B cell (primary cell): ENCODE data around the gene RAB25. TPM values are rescaled to one million over a fixed set of nuclear protein-coding genes. Genes with fewer than 3 reads are reported as not detected.

Source experiments
- ATAC-seq: fragments of 200-7000 bp; cut with Tn5 transposase; one replicate; pipeline ENCODE4 v1.10.0; 2021; ENCODE audit warnings: low read depth, mild to moderate bottlenecking, moderate number of reproducible peaks, moderate library complexity
- CTCF ChIA-PET: fragments of 350-600 bp; sonication (Branson Sonifier 250); formaldehyde crosslinking; loops from one replicate; lab custom pipeline; 2021; ENCODE audit warnings: antibody characterized with exemption, inconsistent platforms; lab: Charles Lee
- POLR2A ChIA-PET: fragments of 350-600 bp; sonication (Branson Sonifier 250); formaldehyde crosslinking; loops from one replicate; lab custom pipeline; 2021; ENCODE audit warnings: antibody characterized with exemption; lab: Charles Lee
- DNase-seq: peaks from one replicate; pipeline ENCODE4 v3.0.0; 2013
- H2AFZ ChIP-seq: 2 replicates; pipeline ENCODE4 v1.6.1; 2012; ENCODE audit warnings: mild to moderate bottlenecking, low read depth, low read length; ENCODE audit not compliant: insufficient read depth, poor library complexity, severe bottlenecking
- H3K27ac ChIP-seq, 2 donors: 1 replicate in 1 of 2; 2 replicates in 1 of 2; pipeline ENCODE4 v1.5.1; 2012 to 2013; ENCODE audit warnings: low read length in 2 of 2, mild to moderate bottlenecking in 2 of 2, moderate library complexity in 1 of 2
- H3K27me3 ChIP-seq, 4 experiments: fragments of 200-600 bp in 1 of 4; sonication (generic) in 1 of 4; replicated peaks in 1 of 4; 1 replicate in 2 of 4; 2 replicates in 2 of 4; pipeline versions ENCODE4 v1.6.1 to v1.7.0; 2013 to 2016; ENCODE audit warnings: low read length in 3 of 4, mild to moderate bottlenecking in 2 of 4, mixed read lengths in 1 of 4, moderate library complexity in 1 of 4; ENCODE audit not compliant: insufficient read depth in 4 of 4, control insufficient read depth in 3 of 4; ENCODE audit errors: control extremely low read depth in 1 of 4
- H3K36me3 ChIP-seq, 2 experiments: replicated peaks in 1 of 2; 1 replicate in 1 of 2; 2 replicates in 1 of 2; pipeline versions ENCODE4 v1.6.1 to v1.7.1; 2013; ENCODE audit warnings: low read length in 1 of 2; ENCODE audit not compliant: insufficient read depth in 2 of 2, control insufficient read depth in 1 of 2; ENCODE audit errors: control extremely low read depth in 1 of 2, extremely low read depth in 1 of 2
- H3K4me1 ChIP-seq, 2 donors: fragments of 200-600 bp in 1 of 2; sonication (generic) in 1 of 2; 1 replicate in 1 of 2; 2 replicates in 1 of 2; pipeline versions ENCODE4 v1.5.1 to v1.6.1; 2013 to 2017; ENCODE audit warnings: low read length in 2 of 2; ENCODE audit not compliant: control insufficient read depth in 2 of 2, insufficient read depth in 2 of 2
- H3K4me2 ChIP-seq: replicated peaks from 2 replicates; pipeline ENCODE3; 2012; ENCODE audit warnings: mild to moderate bottlenecking, low read depth, low read length; ENCODE audit not compliant: poor library complexity, severe bottlenecking
- H3K4me3 ChIP-seq, 5 experiments: fragments of 200-600 bp in 1 of 5; sonication (generic) in 1 of 5; 1 replicate in 3 of 5; 2 replicates in 2 of 5; pipeline versions ENCODE4 v1.5.1 to v1.7.0; 2011 to 2016; ENCODE audit warnings: low read length in 4 of 5, mild to moderate bottlenecking in 4 of 5, low read depth in 2 of 5, control low read depth in 1 of 5, moderate library complexity in 1 of 5; ENCODE audit not compliant: insufficient read depth in 1 of 5; ENCODE audit errors: control extremely low read depth in 1 of 5, extremely low read depth in 1 of 5
- H3K79me2 ChIP-seq: fragments of 200-600 bp; sonication (generic); one replicate; pipeline ENCODE4 v1.6.0; 2016; ENCODE audit warnings: low read length; ENCODE audit not compliant: control insufficient read depth, insufficient read depth
- H3K9ac ChIP-seq: fragments of 200-600 bp; sonication (generic); 2 replicates; pipeline ENCODE4 v1.6.1; 2017; ENCODE audit warnings: mild to moderate bottlenecking, low read length, moderate library complexity
- H3K9me3 ChIP-seq, 3 donors: one replicate each; pipeline versions ENCODE4 v1.6.1 to v1.7.1; 2013; ENCODE audit warnings: low read length in 2 of 3; ENCODE audit not compliant: control insufficient read depth in 2 of 3, insufficient read depth in 1 of 3; ENCODE audit errors: control extremely low read depth in 1 of 3
- H4K20me1 ChIP-seq: 2 replicates; pipeline ENCODE4 v1.6.0; 2012; ENCODE audit warnings: mild to moderate bottlenecking, low read length; ENCODE audit not compliant: insufficient read depth, control insufficient read depth, poor library complexity, severe bottlenecking
- H3K27ac Mint-ChIP-seq: one replicate; pipeline ENCODE4 v1.8.0; 2021; ENCODE audit warnings: mixed read lengths
- H3K27me3 Mint-ChIP-seq: one replicate; pipeline ENCODE4 v1.8.0; 2021; ENCODE audit warnings: mixed read lengths
- H3K4me1 Mint-ChIP-seq: one replicate; pipeline ENCODE4 v1.8.0; 2021; ENCODE audit warnings: mixed read lengths
- H3K4me3 Mint-ChIP-seq: one replicate; pipeline ENCODE4 v1.8.0; 2021; ENCODE audit warnings: mixed read lengths
- H3K9me3 Mint-ChIP-seq: one replicate; pipeline ENCODE4 v1.8.0; 2022; ENCODE audit warnings: mixed read lengths; ENCODE audit not compliant: insufficient read depth
- EZH2 ChIP-seq: IDR thresholded peaks from 2 replicates; pipeline ENCODE4 v1.6.1; 2012; ENCODE audit warnings: borderline replicate concordance, low read depth, mild to moderate bottlenecking, moderate library complexity, low read length; ENCODE audit not compliant: insufficient read depth, poor library complexity, severe bottlenecking
- WGBS: methylation state at CpG from one replicate; pipeline ENCODE4 v1.1.5; 2013; ENCODE audit warnings: missing lambda C conversion rate; ENCODE audit not compliant: insufficient coverage; 5-methylcytosine and 5-hydroxymethylcytosine counted together
- intact Hi-C: fragments of 100-400 bp; cut with micrococcal nuclease; formaldehyde crosslinking; loops from one replicate; pipeline ENCODE4 v1.10.0; 2022
- polyA plus RNA-seq: library from polyadenylated mRNA; depleted of rRNA; stranded (reverse); fragments of >200 nt; gene quantifications from 2 replicates; pipeline ENCODE4 v1.2.3, GENCODE V29; 2012
- total RNA-seq, 2 donors: library from RNA; stranded (reverse); fragments of 120-200 nt in 1 of 2; gene quantifications; 1 replicate in 1 of 2; 2 replicates in 1 of 2; pipeline versions ENCODE4 v1.2.3 to v1.2.4, GENCODE V29; 2013 to 2022
- TF ChIP-seq, protein P1 (sequence below): fragments of 200-600 bp; IDR thresholded peaks from one replicate; pipeline ENCODE4 v1.8.0; 2022; ENCODE audit warnings: antibody characterized with exemption, mild to moderate bottlenecking

RAB25 gene
- total and polyA plus RNA-seq, 2 donors (not counting 1 experiment from before 2014, with no cell fraction given) = 0.69 to 2.2 TPM

DNA sequence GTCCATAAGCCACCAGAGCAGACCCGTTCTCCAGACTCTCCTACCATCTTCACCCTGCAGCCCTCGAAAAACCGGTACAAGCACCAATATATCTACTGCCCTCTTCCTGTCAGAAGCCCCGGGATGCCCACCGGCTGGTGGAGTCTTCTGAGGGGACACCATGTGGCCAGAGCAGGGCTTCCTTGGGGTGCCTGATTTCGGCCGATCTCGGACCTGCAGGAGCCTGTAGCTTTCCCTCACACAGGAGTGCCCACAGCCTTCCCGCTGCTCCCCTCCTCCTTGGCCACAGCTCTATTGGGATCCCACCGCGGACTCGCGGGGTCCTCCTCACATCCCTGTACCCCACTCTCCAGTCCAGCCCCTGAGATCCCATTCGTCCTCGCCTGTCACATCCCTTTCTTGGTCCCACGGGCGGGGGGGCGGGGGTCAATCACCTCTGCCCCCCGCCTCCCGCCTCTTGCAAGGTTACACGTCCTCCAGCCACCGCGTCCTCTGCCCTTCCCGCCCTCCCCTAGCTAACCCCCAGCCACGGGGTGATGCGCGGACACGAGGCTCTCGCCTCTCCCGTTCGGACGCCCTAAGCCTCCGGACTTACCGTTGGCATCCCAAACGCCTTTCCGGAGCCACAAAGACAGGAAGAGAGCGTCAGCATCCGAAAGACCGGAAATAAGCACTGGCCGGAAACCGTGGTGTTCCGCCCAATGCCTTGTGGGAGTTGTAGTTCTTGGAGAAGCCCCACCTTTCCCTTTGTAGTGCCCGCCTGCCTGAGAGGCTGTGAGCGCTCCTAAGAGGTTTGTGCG is 40.5 kb upstream of the RAB25 start, which contains the start of gene SSR2:
Gene SSR2, minus strand, starts transcription at position 659 of the 800 bp plus-strand sequence. CDS start 784 bp downstream, outside the sequence.
- peaks cover 9 to 17% of the 10 kb centered on the region in 2 donors for H3K4me1 ChIP-seq
- CTCF ChIA-PET = interaction anchor here (0.6 to 1.9 kb wide), 6 partner anchors 31 to 770 kb away, joined by 3 to 7 read pairs (median 3); no protein-coding TSS in a partner anchor
- Mint-ChIP-seq H3K4me3 (peak within 1 kb of the TSS; percentile 99), H3K27me3 (peaks cover 6% of the 10 kb centered on the region), H3K27ac (peak within 1 kb of the TSS; percentile 90), H3K9me3 (no peaks in the 10 kb centered on the region), H3K4me1 (peaks cover 22% of the 10 kb centered on the region)
- TF ChIP-seq, protein P1, sequence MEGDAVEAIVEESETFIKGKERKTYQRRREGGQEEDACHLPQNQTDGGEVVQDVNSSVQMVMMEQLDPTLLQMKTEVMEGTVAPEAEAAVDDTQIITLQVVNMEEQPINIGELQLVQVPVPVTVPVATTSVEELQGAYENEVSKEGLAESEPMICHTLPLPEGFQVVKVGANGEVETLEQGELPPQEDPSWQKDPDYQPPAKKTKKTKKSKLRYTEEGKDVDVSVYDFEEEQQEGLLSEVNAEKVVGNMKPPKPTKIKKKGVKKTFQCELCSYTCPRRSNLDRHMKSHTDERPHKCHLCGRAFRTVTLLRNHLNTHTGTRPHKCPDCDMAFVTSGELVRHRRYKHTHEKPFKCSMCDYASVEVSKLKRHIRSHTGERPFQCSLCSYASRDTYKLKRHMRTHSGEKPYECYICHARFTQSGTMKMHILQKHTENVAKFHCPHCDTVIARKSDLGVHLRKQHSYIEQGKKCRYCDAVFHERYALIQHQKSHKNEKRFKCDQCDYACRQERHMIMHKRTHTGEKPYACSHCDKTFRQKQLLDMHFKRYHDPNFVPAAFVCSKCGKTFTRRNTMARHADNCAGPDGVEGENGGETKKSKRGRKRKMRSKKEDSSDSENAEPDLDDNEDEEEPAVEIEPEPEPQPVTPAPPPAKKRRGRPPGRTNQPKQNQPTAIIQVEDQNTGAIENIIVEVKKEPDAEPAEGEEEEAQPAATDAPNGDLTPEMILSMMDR = no peak
- no peak for TF ChIP-seq EZH2
- POLR2A ChIA-PET = interaction anchor here (0.6 kb wide), 1 partner anchor 327 kb away, joined by 5 read pairs; no protein-coding TSS in a partner anchor
- peaks cover 42% of the 10 kb centered on the region for H3K79me2 ChIP-seq
- DNase-seq = peak; percentile 89
- intact Hi-C loops = loop anchor here (1.0 to 2.0 kb wide), 3 partner anchors 34 to 164 kb away; partner anchors contain the start of genes GON4L, LAMTOR2 and MEX3A
- H3K4me2 ChIP-seq = peak within 1 kb of the TSS; percentile 83
- H3K9me3 ChIP-seq = no peaks in the 10 kb centered on the region
- peak within 1 kb of the TSS; percentile 75 for H3K9ac ChIP-seq
- peaks cover 0 to 6% (median 0%) of the 10 kb centered on the region in 4 experiments for H3K27me3 ChIP-seq
- H3K27ac ChIP-seq = peak within 1 kb of the TSS; percentile 59 to 68
- ATAC-seq = peak; percentile 99
- H2AFZ ChIP-seq = peak within 1 kb of the TSS; percentile 87
- H3K4me3 ChIP-seq = peak within 1 kb of the TSS; percentile 71 to 87 (median 81)
- under 1% methylated on average over 45 of the region's 45 CpGs for WGBS
- peaks cover 6% of the 10 kb centered on the region for H4K20me1 ChIP-seq
- peaks cover 2 to 24% of the 10 kb centered on the region in 2 experiments for H3K36me3 ChIP-seq
